ENCODE measurements around the gene TMEM95.

DNA sequence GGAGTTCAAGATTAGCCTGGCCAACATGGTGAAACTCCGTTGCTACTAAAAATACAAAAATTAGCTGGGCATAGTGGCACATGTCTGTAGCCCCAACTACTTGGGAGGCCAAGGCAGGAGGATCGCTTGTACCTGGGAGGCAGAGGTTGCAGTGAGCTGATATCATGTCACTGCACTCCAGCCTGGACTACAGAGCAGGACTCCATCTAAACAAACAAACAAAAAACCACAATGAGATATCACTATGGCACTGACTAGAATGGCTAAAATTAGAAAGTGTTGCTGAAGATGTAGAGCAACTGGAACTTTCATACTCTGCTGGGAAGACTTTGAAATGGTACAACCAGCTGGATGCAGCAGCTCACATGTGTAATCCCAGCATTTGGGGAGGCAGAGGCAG, 19.4 kb downstream of the TMEM95 start:
- TF ChIP-seq, protein P1, sequence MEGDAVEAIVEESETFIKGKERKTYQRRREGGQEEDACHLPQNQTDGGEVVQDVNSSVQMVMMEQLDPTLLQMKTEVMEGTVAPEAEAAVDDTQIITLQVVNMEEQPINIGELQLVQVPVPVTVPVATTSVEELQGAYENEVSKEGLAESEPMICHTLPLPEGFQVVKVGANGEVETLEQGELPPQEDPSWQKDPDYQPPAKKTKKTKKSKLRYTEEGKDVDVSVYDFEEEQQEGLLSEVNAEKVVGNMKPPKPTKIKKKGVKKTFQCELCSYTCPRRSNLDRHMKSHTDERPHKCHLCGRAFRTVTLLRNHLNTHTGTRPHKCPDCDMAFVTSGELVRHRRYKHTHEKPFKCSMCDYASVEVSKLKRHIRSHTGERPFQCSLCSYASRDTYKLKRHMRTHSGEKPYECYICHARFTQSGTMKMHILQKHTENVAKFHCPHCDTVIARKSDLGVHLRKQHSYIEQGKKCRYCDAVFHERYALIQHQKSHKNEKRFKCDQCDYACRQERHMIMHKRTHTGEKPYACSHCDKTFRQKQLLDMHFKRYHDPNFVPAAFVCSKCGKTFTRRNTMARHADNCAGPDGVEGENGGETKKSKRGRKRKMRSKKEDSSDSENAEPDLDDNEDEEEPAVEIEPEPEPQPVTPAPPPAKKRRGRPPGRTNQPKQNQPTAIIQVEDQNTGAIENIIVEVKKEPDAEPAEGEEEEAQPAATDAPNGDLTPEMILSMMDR (conservative IDR thresholded peaks at IDR 0.05 in 1 of 2, IDR thresholded peaks at IDR 0.05 in 1 of 2; ENCODE audit: extremely low read depth in 1 of 2, insufficient read depth in 1 of 2, low read depth in 1 of 2, low read length in 2 of 2), result no peak
- TF ChIP-seq EZH2 (IDR thresholded peaks at IDR 0.05; ENCODE audit: borderline replicate concordance, low read length), result no peak
